ENCODE data around the gene KLHL40. TPM values are rescaled to one million over a fixed set of nuclear protein-coding genes. Genes with fewer than 3 reads are reported as not detected.
"Not testable (repeated sequence)": the region's sequence is repeated elsewhere in the genome, so short reads cannot be mapped to it uniquely, and the experiment has no call there.

The KLHL40 gene
- total and polyA plus RNA-seq, 11 donors = 0.19 to 6.8 (median 0.73) TPM; not detected in 1

DNA sequence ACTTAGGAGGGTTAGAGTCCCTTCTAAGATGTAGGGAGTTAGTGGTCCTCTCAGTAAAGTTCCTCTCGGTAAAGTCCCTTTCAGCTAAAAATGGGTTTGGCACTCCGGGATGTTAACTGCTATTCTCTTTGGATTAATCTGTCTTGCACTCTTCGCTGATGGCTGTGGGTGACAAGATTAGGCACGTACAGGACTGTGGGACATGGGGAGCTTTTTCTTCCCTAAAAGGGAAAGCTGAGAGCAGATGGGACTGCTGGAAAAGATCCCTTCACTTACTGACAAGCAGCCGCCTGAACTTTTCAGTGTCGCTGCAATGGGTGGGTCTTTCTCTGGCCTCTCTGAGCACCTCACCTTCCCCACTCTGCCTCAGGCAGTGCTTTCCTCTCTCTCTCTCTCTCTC, 33.7 kb downstream of the KLHL40 start:
- 28 to 50% (median 36%) methylated on average over 6 of the region's 6 CpGs for WGBS, 4 donors
- intact Hi-C loops (cut with DNase I) = no loop called here
- Histone ChIP-seq H3K4me3 (no peak overlapping the region), H3K9me3 (no peaks in the 10 kb centered on the region), H3K4me1 (peaks cover 0 to 30% (median 2%) of the 10 kb centered on the region in 12 donors), H3K27ac (peak overlapping the region in 11 of 12 donors; percentile 7 to 79 (median 46)), H3K36me3 (no peaks in the 10 kb centered on the region), H3K27me3 (peaks cover 0 to 2% (median 0%) of the 10 kb centered on the region in 9 donors)
- ATAC-seq (peak in 3 of 4 donors; percentile 36 to 43 (median 38)), DNase-seq (peak in 2 of 5 donors; percentile 4 to 13)
- TF ChIP-seq, protein P1, sequence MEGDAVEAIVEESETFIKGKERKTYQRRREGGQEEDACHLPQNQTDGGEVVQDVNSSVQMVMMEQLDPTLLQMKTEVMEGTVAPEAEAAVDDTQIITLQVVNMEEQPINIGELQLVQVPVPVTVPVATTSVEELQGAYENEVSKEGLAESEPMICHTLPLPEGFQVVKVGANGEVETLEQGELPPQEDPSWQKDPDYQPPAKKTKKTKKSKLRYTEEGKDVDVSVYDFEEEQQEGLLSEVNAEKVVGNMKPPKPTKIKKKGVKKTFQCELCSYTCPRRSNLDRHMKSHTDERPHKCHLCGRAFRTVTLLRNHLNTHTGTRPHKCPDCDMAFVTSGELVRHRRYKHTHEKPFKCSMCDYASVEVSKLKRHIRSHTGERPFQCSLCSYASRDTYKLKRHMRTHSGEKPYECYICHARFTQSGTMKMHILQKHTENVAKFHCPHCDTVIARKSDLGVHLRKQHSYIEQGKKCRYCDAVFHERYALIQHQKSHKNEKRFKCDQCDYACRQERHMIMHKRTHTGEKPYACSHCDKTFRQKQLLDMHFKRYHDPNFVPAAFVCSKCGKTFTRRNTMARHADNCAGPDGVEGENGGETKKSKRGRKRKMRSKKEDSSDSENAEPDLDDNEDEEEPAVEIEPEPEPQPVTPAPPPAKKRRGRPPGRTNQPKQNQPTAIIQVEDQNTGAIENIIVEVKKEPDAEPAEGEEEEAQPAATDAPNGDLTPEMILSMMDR (IDR thresholded peaks at IDR 0.05) = no peak
- no peak for TF ChIP-seq POLR2A (IDR thresholded peaks at IDR 0.05)

DNA sequence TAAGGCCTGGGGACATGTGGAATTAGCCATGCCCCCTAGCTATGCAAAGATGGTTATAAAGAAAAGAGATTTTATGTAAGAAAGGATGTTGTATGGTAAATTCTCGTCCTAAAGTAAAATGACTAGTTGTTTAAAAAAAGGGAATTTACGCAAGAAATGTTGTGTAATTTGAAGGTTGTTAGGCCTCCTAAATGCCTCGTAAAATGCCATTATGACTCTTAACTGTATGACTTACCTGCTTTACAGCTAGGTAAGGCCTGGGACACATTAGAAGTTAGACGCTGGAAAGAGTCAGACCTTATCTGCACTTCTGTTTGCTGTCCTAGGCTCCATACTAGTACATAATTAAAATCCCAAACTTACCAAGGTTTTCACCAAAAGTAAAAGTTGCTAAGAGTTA, 34.8 kb downstream of the KLHL40 start:
- no peaks in the 10 kb centered on the region for H3K36me3 ChIP-seq
- H3K4me3 ChIP-seq = no peak overlapping the region
- ATAC-seq (no peak), DNase-seq (no peak)
- H3K27me3 ChIP-seq = peaks cover 0 to 2% (median 0%) of the 10 kb centered on the region in 9 donors
- H3K4me1 ChIP-seq = peaks cover 0 to 30% (median 2%) of the 10 kb centered on the region in 12 donors
- H3K27ac ChIP-seq = peak overlapping the region in 3 of 12 donors; percentile 9 to 79 (median 67)
- WGBS, 4 donors = 83 to 90% (median 87%) methylated on average over 4 of the region's 4 CpGs
- no peaks in the 10 kb centered on the region for H3K9me3 ChIP-seq
- intact Hi-C loops (cut with DNase I) = loop anchor here in 1 of 10 donors (2.0 kb wide), 1 partner anchor 17 kb away; the partner anchor contains the start of gene HHATL
- TF ChIP-seq, protein P1 (IDR thresholded peaks at IDR 0.05) = no peak
- TF ChIP-seq POLR2A (IDR thresholded peaks at IDR 0.05) = no peak

DNA sequence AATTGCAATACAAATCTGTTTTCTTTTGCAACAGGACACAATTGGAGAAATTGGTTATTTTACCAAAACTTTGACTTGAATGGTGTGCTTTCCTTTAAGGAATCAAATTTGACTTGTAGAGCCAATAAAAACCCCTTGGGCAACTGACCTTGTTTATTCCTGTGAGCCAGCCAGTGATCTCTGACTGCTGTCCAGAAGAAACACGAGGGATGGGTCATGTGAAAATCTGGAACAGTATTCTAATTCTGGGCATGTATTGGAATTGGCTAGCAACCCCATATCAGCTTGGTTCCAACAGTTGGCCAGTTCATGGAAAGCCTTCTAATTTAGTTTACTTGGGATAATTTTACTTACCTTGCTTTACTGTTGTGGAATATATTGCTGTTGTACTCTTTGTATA, 36.4 kb downstream of the KLHL40 start:
- no peak overlapping the region for H3K4me3 ChIP-seq
- DNase-seq (peak in 2 of 5 donors; percentile 22 to 23), ATAC-seq (peak in 2 of 4 donors; percentile 68 to 75)
- peaks cover 0 to 2% (median 0%) of the 10 kb centered on the region in 9 donors for H3K27me3 ChIP-seq
- no peak for TF ChIP-seq POLR2A (IDR thresholded peaks at IDR 0.05)
- TF ChIP-seq, protein P1 (IDR thresholded peaks at IDR 0.05) = no peak
- intact Hi-C loops (cut with DNase I) = loop anchor here in 1 of 10 donors (2.0 kb wide), 1 partner anchor 19 kb away; the partner anchor contains the start of gene HHATL
- no peaks in the 10 kb centered on the region for H3K9me3 ChIP-seq
- H3K36me3 ChIP-seq = no peaks in the 10 kb centered on the region
- 11 to 31% (median 29%) methylated on average over 1 of the region's 1 CpG for WGBS, 4 donors
- peak overlapping the region in 11 of 12 donors; percentile 21 to 79 (median 50) for H3K27ac ChIP-seq
- H3K4me1 ChIP-seq = peaks cover 0 to 30% (median 2%) of the 10 kb centered on the region in 12 donors

DNA sequence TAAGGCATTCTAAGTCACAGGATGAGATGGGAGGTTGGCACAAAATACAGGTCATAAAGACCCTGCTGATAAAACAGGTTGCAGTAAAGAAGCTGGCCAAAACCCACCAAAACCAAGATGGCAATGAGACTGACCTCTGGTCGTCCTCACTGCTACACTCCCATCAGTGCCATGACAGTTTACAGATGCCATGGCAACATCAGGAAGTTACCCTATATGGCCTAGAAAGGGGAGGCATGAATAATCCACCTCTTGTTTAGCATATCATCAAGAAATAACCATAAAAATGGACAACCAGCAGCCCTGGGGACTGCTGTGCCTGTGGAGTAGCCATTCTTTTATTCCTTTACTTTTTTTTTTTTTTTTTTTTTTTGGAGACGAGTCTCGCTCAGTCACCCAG, 37.1 kb downstream of the KLHL40 start:
- H3K27ac ChIP-seq = peak overlapping the region in 9 of 12 donors; percentile 21 to 79 (median 57)
- WGBS, 4 donors = 66 to 84% (median 76%) methylated on average over 3 of the region's 3 CpGs
- H3K4me3 ChIP-seq; intact Hi-C loops (cut with DNase I); ATAC-seq; H3K9me3 ChIP-seq; DNase-seq; H3K36me3 ChIP-seq; H3K27me3 ChIP-seq: not testable (repeated sequence)
- H3K4me1 ChIP-seq = peaks cover 0 to 31% (median 3%) of the 10 kb centered on the region in 12 donors

Measured in heart left ventricle (tissue), 16 donors.